ENCODE results near the gene EBF3.

The EBF3 gene

DNA sequence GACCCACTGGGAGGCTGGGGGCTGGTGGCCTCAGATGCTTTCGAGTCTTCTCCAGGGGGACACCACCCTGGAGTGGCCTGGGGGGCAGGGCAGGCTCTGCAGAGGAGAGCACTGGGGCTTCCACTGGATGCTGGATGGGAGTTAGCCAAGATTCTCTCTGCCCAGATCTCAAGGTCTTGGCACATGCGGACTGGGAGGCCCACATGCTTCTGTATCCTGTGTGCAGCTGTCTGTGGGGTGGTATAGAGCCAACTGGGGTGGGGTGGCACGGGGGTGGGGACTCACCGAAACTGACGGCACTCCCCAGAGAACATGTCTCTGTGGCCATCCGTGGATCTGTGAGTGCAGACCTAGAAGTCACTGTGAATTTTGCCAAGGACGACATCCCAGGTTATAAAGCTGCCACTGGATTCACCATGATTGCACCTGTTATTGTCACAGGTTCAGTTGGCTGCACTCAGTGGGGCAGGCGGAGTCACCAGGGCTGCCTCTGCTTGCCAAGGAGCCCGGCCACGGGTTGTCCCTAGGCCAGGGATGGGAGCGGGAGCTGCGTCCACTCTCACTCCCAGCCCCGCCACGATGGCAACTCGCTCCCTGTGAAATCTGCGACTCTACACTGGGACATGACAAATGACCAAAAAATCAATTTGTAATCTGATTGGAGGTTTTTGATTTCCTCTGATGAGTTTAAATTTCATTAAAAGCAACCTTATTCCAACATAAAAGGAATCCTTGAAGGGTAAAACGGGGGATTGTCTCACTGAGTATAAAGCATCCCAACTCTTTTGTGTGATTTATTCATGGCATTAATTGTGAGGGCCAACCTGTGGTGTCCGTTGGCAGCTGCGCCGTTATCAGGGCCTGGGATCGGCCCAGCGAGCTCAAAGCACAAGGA lies 131.3 kb downstream of the EBF3 start:
- DNase-seq: no peak

DNA sequence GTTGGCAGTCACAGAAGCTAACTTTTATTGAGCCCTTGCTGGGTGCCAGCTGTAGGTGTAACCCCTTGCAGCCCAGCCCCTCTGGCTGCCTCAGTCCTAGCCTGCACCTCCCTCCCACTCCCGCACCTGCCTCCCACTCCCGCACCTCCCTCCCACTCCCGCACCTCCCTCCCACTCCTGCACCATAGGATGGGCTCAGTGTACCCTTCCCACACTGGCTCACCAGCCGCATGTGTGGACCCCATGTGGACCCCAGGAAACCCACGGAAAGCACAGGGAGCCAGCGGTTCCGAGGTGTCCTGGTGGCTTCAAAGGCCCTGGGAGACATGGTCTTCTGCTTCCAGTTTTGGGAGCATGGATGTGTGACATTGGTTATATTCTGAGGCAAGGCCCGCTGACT lies 132.9 kb downstream of the EBF3 start:
- DNase-seq: no peak

DNA sequence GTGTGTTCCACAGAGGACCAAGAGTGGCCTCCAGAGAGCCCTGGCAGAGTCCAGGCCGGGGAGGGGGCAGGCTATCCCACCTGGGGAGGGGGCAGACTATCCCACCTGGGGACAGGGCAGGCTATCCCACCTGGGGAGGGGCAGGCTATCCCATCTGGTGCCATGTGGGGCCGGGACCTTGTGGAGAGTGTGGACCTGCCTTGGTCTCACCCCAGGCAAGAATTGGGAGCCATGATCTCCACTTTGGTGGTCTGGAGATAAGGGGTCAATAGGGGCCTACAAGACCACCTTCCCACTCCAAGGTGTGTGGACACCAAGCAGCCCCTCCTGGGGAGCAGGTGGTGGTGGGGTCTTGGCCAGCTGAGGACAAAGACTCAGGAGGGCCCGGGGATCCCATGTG lies 138.2 kb downstream of the EBF3 start:
- no peak for DNase-seq

DNA sequence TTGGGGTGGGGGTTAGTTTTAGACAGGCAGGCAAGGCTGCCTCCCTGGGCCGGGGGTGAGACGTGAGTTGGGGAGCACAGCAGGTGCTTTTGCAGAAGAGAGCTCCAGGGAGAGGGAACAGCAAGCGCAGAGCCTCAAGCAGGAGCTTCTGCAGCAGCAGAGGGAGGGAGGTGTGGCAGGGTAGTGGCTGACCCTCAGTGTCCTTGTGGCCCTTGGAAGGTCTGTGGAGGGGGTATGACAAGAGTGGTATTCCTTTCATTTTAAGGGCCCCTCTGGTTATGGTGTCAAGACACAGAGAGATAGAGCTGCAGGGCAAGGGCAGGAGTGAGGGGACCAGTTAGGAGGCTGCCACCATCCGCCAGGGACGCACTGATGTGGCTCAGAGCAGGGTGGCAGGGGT lies 138.9 kb downstream of the EBF3 start:
- no peak for DNase-seq

DNA sequence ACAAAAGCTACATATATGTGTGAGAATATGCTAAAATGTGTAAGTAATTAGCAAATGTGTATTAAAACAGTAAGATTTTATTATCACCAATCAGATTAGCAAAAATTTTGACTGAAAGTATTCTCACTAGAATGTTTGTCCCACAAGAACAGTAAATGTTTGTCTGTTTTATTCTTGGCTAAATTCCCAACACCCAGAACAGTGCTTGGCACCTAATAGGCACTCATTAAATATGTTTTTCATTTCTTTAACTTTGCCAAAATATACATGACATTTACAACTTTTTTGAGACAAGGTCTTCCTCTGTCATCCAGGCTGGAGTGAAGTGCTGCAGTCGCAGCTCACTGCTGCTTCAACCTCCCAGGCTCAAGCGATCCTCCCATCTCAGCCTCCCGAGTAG lies 143.6 kb downstream of the EBF3 start:
- no peak for DNase-seq

DNA sequence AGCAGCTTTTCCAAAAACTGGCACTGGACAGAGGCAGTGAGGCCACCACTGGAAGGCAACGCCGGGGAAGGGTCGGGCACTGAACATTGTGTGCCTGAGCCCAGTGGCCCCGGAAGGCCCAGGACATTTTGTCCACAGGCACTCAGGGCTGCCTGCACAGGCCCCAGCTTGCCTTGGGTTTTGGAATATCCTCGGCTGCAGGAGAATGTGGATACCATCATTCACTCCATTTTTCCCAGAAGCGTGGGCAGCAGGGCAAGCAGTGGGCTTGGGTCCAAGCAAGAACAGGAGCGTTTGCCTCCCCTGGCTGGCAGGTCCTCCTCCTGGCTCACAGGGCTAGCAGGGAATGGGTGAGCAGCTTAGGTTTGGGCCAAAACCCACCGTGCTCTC lies 147.4 kb downstream of the EBF3 start:
- DNase-seq: no peak

DNA sequence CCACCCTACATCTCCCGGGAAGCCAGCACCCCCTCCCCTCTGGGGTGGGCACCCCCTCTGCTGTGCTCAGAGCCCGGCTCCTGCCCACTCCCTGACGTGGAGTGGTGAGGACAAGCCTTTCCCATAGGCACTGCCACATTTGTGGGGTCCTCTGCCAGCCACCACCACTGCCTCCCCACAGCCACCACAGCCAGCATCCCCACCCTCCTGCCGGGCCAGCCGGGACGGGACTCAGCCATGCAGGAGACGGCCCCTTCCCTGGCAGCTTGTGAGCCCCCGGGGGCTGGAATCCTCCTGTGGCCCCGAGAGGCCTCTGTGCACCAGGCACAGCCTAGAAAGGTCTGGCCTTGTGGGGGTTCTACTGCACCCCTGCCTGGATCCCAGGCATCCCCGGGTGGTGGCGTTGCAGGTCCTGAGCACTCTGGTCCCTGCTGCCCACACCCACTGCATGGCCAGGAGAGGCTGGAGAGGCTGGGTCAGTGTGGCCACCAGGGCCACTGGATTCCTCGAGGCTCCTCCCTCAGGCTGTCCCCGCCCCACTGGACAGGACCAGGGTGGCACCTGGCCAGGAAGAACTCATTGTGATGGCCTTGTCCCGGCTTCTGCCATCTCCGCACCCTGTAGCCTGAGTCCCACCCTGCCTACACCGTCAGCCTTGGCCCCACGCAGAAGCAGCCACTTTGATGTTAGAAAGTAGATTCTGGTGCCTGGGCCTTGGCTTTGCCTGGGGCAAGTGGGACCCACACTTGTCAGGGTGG lies 148.0 kb downstream of the EBF3 start:
- DNase-seq: no peak

DNA sequence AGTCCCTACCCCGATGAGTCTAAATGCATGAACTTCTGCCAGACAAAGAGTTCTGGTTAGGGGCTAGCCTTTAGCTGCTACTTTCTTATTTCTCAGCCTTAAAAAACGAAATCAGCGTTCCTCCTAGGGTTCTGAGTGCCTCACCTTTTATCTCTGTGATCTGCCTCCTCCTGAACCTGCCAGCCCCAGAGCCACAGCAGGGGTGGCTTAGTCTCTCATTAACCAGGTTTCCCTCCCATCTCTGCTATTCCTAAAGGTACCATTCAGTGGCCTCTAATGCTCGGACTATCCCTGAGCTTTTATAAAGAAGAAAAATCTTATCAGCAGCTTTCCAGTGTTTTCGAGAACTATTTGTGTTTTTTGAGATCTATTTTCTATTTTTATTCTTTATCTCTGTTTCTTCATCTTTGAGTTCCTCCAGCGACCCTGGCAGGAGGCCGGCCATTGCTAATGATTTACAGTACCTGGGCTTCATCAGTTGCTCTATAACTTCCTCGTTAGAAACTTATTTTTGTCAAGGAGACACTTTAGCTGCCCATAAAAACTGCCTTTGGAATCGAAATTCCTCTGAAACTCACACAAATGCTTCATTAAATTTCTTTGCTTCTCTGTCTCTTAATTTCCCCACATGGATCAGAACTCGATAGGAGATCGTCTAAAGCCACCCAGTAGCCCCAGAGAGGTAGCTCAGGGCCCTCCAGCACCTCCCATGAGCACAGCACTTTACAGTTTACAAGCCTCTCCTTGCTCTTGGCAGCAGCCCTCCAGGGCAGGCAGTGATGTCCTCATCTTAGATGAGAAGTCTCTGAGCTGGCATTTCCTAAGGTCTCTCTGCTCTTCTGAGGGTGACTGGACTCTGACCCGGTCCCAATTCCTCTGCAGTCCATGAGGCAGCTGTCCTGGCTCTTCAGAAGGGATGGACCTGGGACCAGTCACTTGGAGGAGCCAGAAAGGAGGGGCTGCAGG lies 149.1 kb downstream of the EBF3 start:
- no peak for DNase-seq

DNA sequence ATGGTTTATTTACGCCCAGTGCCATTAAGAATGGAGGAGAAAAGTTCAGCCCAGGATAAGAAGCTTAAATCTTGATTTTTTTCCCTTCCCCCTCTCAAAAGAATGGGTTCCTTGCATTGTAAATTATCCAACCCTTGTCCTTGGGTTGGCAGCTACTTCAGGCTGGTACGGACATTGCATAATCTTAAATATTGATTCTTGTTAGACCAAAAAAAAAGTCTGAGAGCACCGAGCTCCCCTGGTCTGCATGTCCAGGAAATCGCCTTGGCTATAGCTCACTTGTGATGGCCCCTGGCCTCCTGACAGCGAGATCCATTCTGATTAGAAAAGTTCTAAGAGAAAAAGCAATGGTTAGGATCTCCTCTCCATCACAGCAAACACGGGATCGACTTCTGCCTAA lies 151.7 kb downstream of the EBF3 start:
- no peak for DNase-seq

DNA sequence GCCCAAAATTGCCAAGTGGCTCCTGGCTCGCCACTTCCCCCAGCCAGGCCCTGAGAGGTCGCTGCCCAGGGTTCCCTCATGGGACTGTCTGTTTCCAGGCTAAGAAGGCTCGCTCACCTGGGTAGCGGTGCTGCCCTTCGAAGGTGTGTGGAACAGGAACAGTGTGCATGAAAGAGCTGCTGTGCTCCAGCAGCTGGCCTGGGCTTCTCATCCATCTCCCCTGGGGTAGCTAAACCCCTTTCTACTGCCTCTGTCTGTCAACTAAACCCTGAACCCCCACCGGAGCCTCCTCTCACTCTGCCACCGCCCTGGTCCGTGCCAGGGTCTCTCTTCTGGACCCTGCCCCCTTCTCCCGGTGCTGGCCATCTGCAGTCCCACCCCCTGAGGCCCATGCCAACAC lies 152.9 kb downstream of the EBF3 start:
- DNase-seq: no peak

DNA sequence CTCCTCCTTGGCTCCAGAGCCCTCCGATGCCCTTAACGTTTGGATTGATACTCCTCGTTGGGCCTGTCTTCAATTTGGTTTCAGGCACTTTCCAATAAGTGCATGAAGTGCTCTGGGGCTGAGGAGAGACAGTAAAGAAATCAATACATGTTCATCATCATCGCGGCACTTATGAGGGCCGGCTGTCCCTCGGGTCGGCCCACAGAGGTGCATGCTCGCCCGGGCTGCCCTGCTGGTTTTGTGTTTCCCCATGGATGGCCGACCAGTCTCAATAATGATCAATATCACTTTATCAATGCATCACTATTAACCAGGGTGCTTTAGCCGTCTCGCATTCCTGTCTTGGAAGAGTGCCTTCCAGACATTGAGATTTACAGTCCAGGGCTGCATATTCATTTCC lies 154.2 kb downstream of the EBF3 start:
- DNase-seq: no peak

DNA sequence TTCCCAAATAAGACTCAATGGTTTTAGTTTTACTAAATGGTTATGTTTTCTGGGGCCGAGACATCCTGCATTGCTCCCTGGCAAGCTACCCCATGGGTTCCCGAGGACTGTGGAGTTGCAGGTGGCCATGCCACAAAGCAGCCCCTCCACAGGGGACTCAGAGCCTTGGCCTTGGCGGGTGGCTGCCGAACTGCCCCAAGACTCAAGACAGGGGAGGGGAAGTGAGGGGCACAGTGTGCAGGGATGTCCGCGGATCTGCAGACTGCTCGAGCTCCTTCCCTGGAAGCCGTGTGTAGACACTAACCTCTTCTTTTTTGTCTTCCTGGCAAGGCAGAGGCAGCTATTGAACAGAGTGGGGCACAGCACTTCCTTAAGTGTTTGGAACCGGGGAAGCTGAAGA lies 154.6 kb downstream of the EBF3 start:
- DNase-seq: no peak

DNA sequence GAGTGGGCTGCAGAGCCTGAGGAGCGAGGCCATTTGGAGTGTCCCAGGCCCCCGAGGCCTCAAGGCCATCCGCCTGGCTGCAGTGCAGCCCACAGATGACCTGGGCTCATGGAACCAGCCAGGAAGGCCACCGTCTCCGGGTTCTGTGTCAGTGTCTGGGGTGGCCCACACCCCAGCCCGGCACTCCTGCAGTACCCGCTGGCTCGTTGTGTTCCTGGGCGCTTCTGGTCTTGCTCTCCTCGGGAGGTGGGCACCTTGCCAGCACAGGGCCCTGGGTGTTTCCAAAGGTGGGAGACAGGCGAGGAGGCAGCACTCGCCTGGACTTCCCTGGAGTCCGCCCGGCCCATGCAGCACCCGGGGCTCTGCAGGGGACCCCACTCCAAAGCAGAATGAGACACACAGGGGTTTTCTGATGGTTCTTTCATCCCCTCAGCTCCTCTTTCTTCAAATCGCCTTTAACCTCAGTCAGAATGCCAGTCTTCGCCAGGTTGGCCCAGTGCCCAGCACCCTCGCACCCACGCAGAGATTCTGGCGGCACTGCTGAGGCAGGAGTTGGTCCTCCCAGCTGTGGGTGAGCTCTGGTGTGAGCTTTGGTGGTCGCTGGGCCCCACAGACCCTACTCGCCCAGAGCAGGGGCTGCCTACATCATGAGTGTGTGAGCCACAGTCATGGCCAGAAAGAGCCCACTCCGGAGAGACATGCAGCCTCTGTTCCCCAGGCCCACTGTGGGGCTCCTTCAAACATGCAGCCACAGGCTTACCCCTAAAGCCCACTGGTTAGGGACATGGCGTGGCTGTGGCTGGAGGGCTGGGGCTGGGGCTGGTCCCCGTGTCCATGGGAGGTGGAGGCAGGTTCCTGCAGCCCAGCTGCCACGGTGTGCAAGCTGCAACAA lies 155.7 kb downstream of the EBF3 start:
- DNase-seq: no peak

DNA sequence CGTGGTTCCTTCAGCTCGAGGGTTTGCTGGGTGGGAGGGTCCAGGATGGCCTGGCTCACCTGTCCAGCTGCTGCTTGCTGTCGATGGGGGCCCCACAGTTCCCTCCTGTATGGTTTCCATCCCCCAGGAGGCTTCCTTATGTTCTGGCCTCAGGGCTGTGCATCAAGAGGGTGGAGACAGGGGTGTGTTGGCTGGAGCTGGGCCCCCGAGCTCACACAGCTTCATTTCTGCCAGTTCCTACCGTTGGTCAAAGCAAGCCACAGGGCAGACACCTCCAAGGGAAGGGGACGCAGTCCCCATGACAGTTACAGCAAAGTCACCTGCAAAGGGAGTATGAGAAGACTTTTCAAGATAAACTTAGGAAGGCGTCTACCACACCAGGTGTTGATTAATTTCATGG lies 156.9 kb downstream of the EBF3 start:
- DNase-seq: no peak

DNA sequence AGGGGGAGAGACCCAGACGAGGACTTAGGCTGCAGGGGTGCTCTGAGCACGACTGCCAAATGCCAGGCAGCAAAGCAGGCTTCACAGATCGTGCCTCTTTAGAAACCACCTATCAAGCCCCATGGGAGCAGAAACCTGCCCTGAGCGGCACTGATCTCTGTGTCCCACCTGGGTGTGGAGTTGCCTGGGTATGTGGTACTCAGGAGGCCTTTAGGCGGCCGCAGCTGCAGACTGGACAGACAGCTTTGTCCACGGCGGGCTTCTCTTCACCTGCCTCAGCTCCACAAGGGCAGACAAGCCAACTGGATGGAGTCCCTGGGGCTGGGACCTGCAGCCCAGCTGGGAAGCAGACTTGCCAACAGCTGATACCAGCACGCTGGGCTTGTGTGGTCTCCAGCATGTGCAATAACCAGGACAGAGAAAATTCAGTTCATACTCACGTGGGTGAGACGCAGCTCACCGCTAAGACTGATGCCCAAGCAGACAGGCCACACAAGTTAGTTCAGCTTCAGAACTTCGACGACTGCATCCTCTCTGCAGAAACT lies 163.2 kb downstream of the EBF3 start:
- DNase-seq: no peak

DNA sequence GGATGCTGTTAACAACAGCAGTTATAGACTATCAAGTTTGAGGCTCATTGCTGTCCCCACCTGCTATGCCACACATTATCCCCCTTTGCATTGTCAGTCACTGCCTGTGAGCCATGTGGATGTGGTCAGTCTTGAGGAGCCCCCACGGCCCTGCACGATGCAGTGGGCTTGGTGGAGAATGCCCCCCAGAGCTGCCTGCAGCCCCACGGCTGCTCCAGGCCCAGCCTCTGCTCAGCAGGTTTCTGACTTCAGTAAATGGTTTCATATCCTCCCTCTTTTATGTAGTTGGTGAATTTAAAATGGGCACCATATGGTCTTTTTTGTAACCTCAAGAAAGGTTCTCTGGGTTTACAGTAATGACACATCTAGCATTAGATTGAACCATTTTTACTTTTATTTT lies 164.1 kb downstream of the EBF3 start:
- no peak for DNase-seq

DNA sequence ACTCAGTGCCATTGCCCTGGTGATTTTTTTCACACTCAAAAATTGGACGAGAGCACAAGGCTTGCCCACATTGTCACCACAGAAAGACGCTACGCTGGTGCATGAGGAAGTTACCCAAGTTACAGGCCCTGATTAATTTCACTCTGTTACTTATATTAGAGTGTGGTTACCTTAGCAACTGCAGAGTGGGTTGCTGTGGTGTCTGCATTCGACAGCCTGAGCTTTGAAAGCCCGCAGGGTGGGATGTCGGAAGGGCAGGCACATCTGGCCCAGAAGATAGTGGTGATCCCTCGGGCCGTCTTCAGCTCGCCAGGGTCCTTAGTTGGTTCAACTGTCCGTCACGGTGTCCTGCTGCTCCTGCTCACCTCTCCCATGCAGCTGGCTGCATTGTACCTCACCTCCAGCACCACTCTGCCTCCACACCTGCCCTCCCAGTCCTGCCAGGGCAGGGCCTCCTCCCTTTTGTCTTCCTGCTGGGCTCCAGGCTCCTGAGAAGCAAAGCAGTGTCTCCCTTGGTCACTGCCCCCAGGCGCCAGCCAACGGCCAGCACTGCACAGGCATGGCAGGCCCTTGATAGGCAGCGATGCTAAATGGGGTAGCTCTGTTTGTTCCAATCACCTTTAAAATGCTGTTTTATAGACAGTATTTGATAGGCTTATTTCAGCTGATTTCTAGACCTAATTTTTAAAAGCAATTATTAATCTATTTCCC lies 167.2 kb downstream of the EBF3 start:
- no peak for DNase-seq

DNA sequence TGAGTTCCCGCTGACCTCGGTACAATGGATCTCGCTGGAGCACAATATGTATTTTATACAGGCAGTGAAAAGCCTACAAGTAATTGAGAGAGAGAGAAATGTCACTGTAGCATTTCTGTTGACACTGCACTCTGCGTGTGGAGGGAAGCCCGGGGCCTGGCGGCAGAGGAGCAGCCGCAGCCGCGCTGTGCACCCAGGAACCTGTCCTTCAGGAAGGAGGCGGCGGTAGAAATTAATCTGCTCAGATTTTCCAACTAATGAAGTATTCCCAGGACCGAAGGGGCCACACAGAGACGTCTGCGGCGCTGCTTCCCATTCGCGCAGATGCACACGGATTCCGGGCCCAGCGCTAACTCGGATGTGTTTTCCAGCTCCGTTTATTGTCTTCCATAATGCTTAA lies 170.1 kb downstream of the EBF3 start:
- no peak for DNase-seq

DNA sequence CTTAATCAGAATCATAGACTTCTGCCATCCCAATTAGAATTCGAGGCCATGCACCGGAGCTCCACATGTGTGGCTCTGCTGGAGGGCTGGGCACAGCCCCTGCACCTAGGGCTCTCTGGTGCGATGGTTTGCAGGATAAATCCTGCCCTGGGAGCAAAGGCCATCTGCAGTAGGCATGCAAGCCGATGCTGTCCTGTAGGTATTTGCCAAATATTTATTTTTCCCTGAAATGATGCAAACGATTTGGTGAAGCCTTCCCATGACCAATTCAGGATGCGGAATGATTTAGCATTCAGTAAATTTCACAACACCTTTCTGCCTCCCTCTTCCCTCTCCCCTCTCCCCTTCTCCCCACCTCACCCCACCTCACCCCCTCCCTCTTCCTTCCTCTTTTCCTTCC lies 170.6 kb downstream of the EBF3 start:
- no peak for DNase-seq

DNA sequence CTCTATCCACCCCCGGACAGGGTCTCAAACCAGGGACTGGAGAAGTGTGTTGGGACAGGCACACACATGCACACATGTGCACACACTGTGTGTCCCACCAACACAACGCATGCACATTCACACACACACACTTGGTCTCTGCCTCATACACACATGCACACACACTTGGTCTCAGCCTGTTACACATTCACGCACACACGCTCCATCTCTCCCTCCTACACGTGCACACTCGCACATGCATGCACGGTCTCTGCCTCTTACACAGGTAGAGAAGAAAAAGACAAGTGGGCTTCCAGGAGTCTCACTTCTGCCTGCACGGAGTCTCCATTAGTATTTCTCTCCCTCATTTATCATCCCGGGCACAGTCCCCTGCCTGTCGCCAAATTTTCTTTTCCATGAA lies 171.2 kb downstream of the EBF3 start:
- DNase-seq: no peak

DNA sequence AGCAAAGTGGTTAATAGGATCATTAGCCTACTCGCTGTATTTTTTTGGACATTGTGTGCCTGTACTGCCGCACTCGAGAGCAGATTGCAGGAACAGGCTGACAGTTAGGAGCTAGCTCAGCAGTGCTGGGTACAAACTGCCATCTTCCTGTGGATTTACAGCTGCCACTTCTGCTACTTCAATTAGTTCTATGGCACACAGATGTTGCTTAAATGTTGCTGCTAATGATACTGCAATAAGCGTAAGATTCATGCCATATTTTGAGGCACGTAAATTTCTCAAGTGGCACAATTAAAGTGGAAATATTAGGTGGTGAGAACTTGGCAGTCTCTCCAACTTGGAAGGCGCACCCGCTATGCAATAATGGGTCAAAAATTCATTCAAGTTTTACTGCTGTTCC lies 171.9 kb downstream of the EBF3 start:
- DNase-seq: no peak
